HG02678 (cell line): ENCODE measurements around the gene LRRC8E.
"Not testable (repeated sequence)": the region's sequence is repeated elsewhere in the genome, so short reads cannot be mapped to it uniquely, and the experiment has no call there.

ENCODE experiments used
- ATAC-seq: cut with Tn5 transposase; IDR thresholded peaks from one replicate; pipeline ENCODE4 v1.9.1; 2021; ENCODE audit warnings: mild to moderate bottlenecking, moderate library complexity; ENCODE audit not compliant: unreplicated experiment

The LRRC8E gene

GRCh38 chr19:7907122-7907521 lies 18.8 kb downstream of the LRRC8E start:
- no peak for ATAC-seq

- no peak for ATAC-seq
These were observed 19.2 kb downstream of the LRRC8E start for GRCh38 chr19:7907544-7907943.

GRCh38 chr19:7908078-7908699 lies 19.9 kb downstream of the LRRC8E start:
- no peak for ATAC-seq

- no peak for ATAC-seq
These were observed 20.6 kb downstream of the LRRC8E start for GRCh38 chr19:7908742-7909461.

- no peak for ATAC-seq
These were observed 21.3 kb downstream of the LRRC8E start for GRCh38 chr19:7909471-7910067.

- no peak for ATAC-seq
These were observed 22.2 kb downstream of the LRRC8E start for GRCh38 chr19:7910321-7911161.

GRCh38 chr19:7911508-7912143 lies 23.3 kb downstream of the LRRC8E start:
- no peak for ATAC-seq

- no peak for ATAC-seq
These were observed 23.9 kb downstream of the LRRC8E start for GRCh38 chr19:7912144-7912696.

GRCh38 chr19:7912697-7913564 lies 24.6 kb downstream of the LRRC8E start:
- no peak for ATAC-seq

- ATAC-seq, result no peak
These were observed 25.3 kb downstream of the LRRC8E start for GRCh38 chr19:7913652-7914051.

GRCh38 chr19:7914099-7914498 lies 25.8 kb downstream of the LRRC8E start:
- ATAC-seq, result no peak

- ATAC-seq, result no peak
These were observed 26.3 kb downstream of the LRRC8E start, which contains the start of gene TGFBR3L for GRCh38 chr19:7914598-7915045. Gene TGFBR3L (plus strand): TSS chr19:7914830.

GRCh38 chr19:7915250-7916102 lies 27.2 kb downstream of the LRRC8E start:
- no peak for ATAC-seq

GRCh38 chr19:7916103-7916954 lies 28.0 kb downstream of the LRRC8E start:
- no peak for ATAC-seq

- no peak for ATAC-seq
These were observed 28.6 kb downstream of the LRRC8E start for GRCh38 chr19:7916955-7917266.

- no peak for ATAC-seq
These were observed 29.2 kb downstream of the LRRC8E start for GRCh38 chr19:7917267-7918061.

- ATAC-seq, result not testable (repeated sequence)
These were observed 29.8 kb downstream of the LRRC8E start for GRCh38 chr19:7918062-7918614.
